Panc1 (cell line): ENCODE measurements around the gene RASSF8. TPM values are rescaled to one million over a fixed set of nuclear protein-coding genes. Genes with fewer than 3 reads are reported as not detected.

Experiments used
- ATAC-seq: fragments of 200-7000 bp; cut with Tn5 transposase; 2 replicates; pipeline ENCODE4 v1.9.1; 2020; ENCODE audit warnings: mild to moderate bottlenecking, moderate library complexity
- BruUV-seq: library from RNA; stranded (reverse); fragments of 400-500 nt; replicated peaks from 2 replicates; lab custom pipeline; 2021; lab: Mats Ljungman, UMichigan
- CTCF ChIA-PET: fragments of 300-600 bp; sonication (Branson Sonifier 250); formaldehyde crosslinking; loops from one replicate; lab custom pipeline; 2022; ENCODE audit warnings: antibody characterized with exemption; lab: Charles Lee
- POLR2A ChIA-PET: fragments of 300-600 bp; sonication (Branson Sonifier 250); formaldehyde crosslinking; loops from one replicate; lab custom pipeline; 2022; ENCODE audit warnings: antibody characterized with exemption; lab: Charles Lee
- DNase-seq: peaks from one replicate; pipeline ENCODE4 v3.0.0-alpha.2; 2010; ENCODE audit warnings: low read depth, low spot score
- H3K27ac ChIP-seq: 2 replicates; pipeline ENCODE4 v1.5.1; 2011; ENCODE audit warnings: mild to moderate bottlenecking, low read length, inconsistent platforms
- H3K27me3 ChIP-seq: fragments of 200-500 bp; sonication (Bioruptor generic); 2 replicates; pipeline ENCODE4 v1.6.0; 2014; ENCODE audit warnings: low read length, inconsistent platforms; ENCODE audit not compliant: control insufficient read depth, insufficient read depth
- H3K36me3 ChIP-seq: fragments of 200-500 bp; sonication (Bioruptor generic); 2 replicates; pipeline ENCODE4 v1.5.1; 2014; ENCODE audit warnings: inconsistent platforms, mild to moderate bottlenecking, low read length, moderate library complexity; ENCODE audit not compliant: control insufficient read depth, insufficient read depth
- H3K4me1 ChIP-seq: 2 replicates; pipeline ENCODE4 v1.5.1; 2011; ENCODE audit warnings: inconsistent platforms, mild to moderate bottlenecking, low read length, moderate library complexity; ENCODE audit not compliant: control insufficient read depth, insufficient read depth
- H3K4me3 ChIP-seq, 2 experiments: 2 replicates each; pipeline ENCODE4 v1.5.1; 2011 to 2012; ENCODE audit warnings: low read depth in 2 of 2, low read length in 2 of 2, mild to moderate bottlenecking in 2 of 2, inconsistent platforms in 1 of 2, moderate library complexity in 1 of 2
- H3K9me3 ChIP-seq: fragments of 200-500 bp; sonication (Bioruptor generic); 2 replicates; pipeline ENCODE4 v1.5.1; 2014; ENCODE audit warnings: low read depth, mild to moderate bottlenecking, inconsistent platforms, low read length, moderate library complexity; ENCODE audit not compliant: control insufficient read depth, insufficient read depth
- POLR2AphosphoS5 ChIP-seq: IDR thresholded peaks from 2 replicates; pipeline ENCODE4 v1.6.1; 2012; ENCODE audit warnings: mild to moderate bottlenecking, low read depth, low read length, moderate library complexity
- SIN3A ChIP-seq: IDR thresholded peaks from 2 replicates; pipeline ENCODE4 v1.6.1; 2012; ENCODE audit warnings: low read depth, mild to moderate bottlenecking, low read length, moderate library complexity, borderline replicate concordance; ENCODE audit not compliant: insufficient read depth
- TCF7L2 ChIP-seq: IDR thresholded peaks from 2 replicates; pipeline ENCODE4 v1.6.1; 2011; ENCODE audit warnings: mild to moderate bottlenecking, low read depth, low read length, inconsistent platforms
- in situ Hi-C: cut with HindIII; loops from 2 replicates; pipeline ENCODE4 v1.10.0; 2016; ENCODE audit warnings: low sequenced_read_pairs, low pct_unique_long_range_greater_than_20kb
- intact Hi-C: fragments of 100-400 bp; cut with micrococcal nuclease; formaldehyde crosslinking; loops from one replicate; pipeline ENCODE4 v1.10.0; 2022; ENCODE audit not compliant: unreplicated experiment
- total RNA-seq: library from RNA; stranded (reverse); gene quantifications from one replicate; pipeline ENCODE4 v1.2.1, GENCODE V29; 2021; ENCODE audit not compliant: unreplicated experiment
- TF ChIP-seq, protein P1 (sequence below), 2 experiments: IDR thresholded peaks; 2 replicates each; pipeline ENCODE4 v1.6.1; 2011 to 2012; ENCODE audit warnings: low read depth in 2 of 2, control low read depth in 1 of 2, low read length in 1 of 2, mild to moderate bottlenecking in 1 of 2, moderate library complexity in 1 of 2; ENCODE audit not compliant: insufficient read depth in 1 of 2
- TF ChIP-seq, protein P2 (sequence below): fragments of 450-650 bp; IDR thresholded peaks from 2 replicates; pipeline ENCODE4 v1.5.1; 2017; ENCODE audit warnings: mild to moderate bottlenecking

The RASSF8 gene
- total RNA-seq, 1 experiment from 2014 or later: 103 TPM

DNA sequence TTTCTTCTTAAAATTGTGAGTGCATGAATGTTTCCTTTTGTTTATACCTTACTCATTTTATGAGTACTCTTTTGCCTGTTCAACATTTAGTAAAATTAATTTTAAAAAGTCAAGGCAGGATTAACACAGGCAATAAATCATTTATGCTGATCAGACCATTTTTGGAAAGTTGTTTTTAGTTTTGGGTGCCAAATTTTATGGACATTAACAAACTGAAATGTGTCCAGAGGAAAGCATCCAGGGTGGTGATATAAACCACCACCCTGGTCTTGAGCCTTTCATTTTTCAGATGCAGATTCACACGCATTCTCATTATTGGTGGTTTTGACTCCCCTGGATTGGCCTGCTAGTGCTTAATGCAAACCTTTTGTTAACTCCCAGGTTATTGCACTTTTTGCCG is 26.3 kb downstream of the RASSF8 start:
- TF ChIP-seq TCF7L2 (no peak), SIN3A (no peak), POLR2AphosphoS5 (no peak)
- TF ChIP-seq, protein P1, sequence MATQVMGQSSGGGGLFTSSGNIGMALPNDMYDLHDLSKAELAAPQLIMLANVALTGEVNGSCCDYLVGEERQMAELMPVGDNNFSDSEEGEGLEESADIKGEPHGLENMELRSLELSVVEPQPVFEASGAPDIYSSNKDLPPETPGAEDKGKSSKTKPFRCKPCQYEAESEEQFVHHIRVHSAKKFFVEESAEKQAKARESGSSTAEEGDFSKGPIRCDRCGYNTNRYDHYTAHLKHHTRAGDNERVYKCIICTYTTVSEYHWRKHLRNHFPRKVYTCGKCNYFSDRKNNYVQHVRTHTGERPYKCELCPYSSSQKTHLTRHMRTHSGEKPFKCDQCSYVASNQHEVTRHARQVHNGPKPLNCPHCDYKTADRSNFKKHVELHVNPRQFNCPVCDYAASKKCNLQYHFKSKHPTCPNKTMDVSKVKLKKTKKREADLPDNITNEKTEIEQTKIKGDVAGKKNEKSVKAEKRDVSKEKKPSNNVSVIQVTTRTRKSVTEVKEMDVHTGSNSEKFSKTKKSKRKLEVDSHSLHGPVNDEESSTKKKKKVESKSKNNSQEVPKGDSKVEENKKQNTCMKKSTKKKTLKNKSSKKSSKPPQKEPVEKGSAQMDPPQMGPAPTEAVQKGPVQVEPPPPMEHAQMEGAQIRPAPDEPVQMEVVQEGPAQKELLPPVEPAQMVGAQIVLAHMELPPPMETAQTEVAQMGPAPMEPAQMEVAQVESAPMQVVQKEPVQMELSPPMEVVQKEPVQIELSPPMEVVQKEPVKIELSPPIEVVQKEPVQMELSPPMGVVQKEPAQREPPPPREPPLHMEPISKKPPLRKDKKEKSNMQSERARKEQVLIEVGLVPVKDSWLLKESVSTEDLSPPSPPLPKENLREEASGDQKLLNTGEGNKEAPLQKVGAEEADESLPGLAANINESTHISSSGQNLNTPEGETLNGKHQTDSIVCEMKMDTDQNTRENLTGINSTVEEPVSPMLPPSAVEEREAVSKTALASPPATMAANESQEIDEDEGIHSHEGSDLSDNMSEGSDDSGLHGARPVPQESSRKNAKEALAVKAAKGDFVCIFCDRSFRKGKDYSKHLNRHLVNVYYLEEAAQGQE (IDR thresholded peaks at IDR 0.05; ENCODE audit: insufficient read depth in 1 of 2, low read depth in 2 of 2, low read length in 1 of 2): no peak
- TF ChIP-seq, protein P2, sequence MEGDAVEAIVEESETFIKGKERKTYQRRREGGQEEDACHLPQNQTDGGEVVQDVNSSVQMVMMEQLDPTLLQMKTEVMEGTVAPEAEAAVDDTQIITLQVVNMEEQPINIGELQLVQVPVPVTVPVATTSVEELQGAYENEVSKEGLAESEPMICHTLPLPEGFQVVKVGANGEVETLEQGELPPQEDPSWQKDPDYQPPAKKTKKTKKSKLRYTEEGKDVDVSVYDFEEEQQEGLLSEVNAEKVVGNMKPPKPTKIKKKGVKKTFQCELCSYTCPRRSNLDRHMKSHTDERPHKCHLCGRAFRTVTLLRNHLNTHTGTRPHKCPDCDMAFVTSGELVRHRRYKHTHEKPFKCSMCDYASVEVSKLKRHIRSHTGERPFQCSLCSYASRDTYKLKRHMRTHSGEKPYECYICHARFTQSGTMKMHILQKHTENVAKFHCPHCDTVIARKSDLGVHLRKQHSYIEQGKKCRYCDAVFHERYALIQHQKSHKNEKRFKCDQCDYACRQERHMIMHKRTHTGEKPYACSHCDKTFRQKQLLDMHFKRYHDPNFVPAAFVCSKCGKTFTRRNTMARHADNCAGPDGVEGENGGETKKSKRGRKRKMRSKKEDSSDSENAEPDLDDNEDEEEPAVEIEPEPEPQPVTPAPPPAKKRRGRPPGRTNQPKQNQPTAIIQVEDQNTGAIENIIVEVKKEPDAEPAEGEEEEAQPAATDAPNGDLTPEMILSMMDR: no peak
- no TSS peak for BruUV-seq
- intact Hi-C loops: no loop called here
- ATAC-seq (no peak), DNase-seq (no peak)
- H3K27ac ChIP-seq: no peak overlapping the region; the same call in 1 of the 2 replicates
- in situ Hi-C loops: no loop called here
- ChIA-PET POLR2A (interaction anchor here (0.6 kb wide), 1 partner anchor 109 kb away, joined by 3 read pairs; no protein-coding TSS in a partner anchor), CTCF (no interaction called here)
- H3K4me3 ChIP-seq: no peak overlapping the region
- H3K27me3 ChIP-seq: no peaks in the 10 kb centered on the region
- peaks cover 41% of the 10 kb centered on the region for H3K4me1 ChIP-seq
- H3K9me3 ChIP-seq: no peaks in the 10 kb centered on the region
- H3K36me3 ChIP-seq: no peaks in the 10 kb centered on the region

GRCh38 chr12:25985316-25986175 is 27.1 kb downstream of the RASSF8 start:
- DNase-seq (no peak), ATAC-seq (peak; percentile 56)
- Histone ChIP-seq H3K27ac (peak overlapping the region; percentile 12; the same call in 1 of the 2 replicates), H3K4me1 (peaks cover 41% of the 10 kb centered on the region), H3K27me3 (no peaks in the 10 kb centered on the region), H3K4me3 (no peak overlapping the region), H3K9me3 (no peaks in the 10 kb centered on the region), H3K36me3 (no peaks in the 10 kb centered on the region)
- intact Hi-C loops (no loop called here), in situ Hi-C loops (no loop called here)
- ChIA-PET POLR2A (no interaction called here), CTCF (no interaction called here)
- BruUV-seq: no TSS peak
- TF ChIP-seq TCF7L2: no peak
- no peak for TF ChIP-seq SIN3A
- TF ChIP-seq POLR2AphosphoS5: no peak
- TF ChIP-seq, protein P1 (IDR thresholded peaks at IDR 0.05; ENCODE audit: insufficient read depth in 1 of 2, low read depth in 2 of 2, low read length in 1 of 2): no peak
- TF ChIP-seq, protein P2: 0 out of 2 replicates have a peak, but pooled peaks have one; percentile 4
